HG03442 (cell line): Measurements from ENCODE around the gene SMURF2.
"Not testable (repeated sequence)": the region's sequence is repeated elsewhere in the genome, so short reads cannot be mapped to it uniquely, and the experiment has no call there.

Experiments
- ATAC-seq: cut with Tn5 transposase; IDR thresholded peaks from one replicate; pipeline ENCODE4 v1.9.1; 2021; ENCODE audit warnings: mild to moderate bottlenecking, moderate library complexity; ENCODE audit not compliant: unreplicated experiment

The SMURF2 gene

GRCh38 chr17:64667807-64668721 is 6.0 kb upstream of the SMURF2 start:
- ATAC-seq, result not testable (repeated sequence)

GRCh38 chr17:64664299-64664981 is 2.3 kb upstream of the SMURF2 start:
- ATAC-seq, result not testable (repeated sequence)

- not testable (repeated sequence) for ATAC-seq
Observed at GRCh38 chr17:64663836-64664235, 1.7 kb upstream of the SMURF2 start.

GRCh38 chr17:64662774-64663367 is 764 bp upstream of the SMURF2 start:
- no peak for ATAC-seq

- ATAC-seq, result no peak
Observed at GRCh38 chr17:64661726-64661975, 456 bp downstream of the SMURF2 start.

- ATAC-seq, result not testable (repeated sequence)
Observed at GRCh38 chr17:64660978-64661725, 955 bp downstream of the SMURF2 start.

- not testable (repeated sequence) for ATAC-seq
Observed at GRCh38 chr17:64660195-64660977, 1.7 kb downstream of the SMURF2 start.

GRCh38 chr17:64658931-64659330 is 3.2 kb downstream of the SMURF2 start:
- ATAC-seq, result no peak

GRCh38 chr17:64657610-64658125 is 4.4 kb downstream of the SMURF2 start:
- no peak for ATAC-seq

- no peak for ATAC-seq
Observed at GRCh38 chr17:64655704-64656103, 6.4 kb downstream of the SMURF2 start.

GRCh38 chr17:64653985-64654355 is 8.1 kb downstream of the SMURF2 start:
- ATAC-seq, result no peak

- ATAC-seq, result no peak
Observed at GRCh38 chr17:64653325-64653984, 8.7 kb downstream of the SMURF2 start.

GRCh38 chr17:64651889-64652288 is 10.2 kb downstream of the SMURF2 start:
- ATAC-seq, result no peak

- no peak for ATAC-seq
Observed at GRCh38 chr17:64648234-64648633, 13.9 kb downstream of the SMURF2 start.

- no peak for ATAC-seq
Observed at GRCh38 chr17:64647817-64648216, 14.3 kb downstream of the SMURF2 start.

GRCh38 chr17:64639516-64639915 is 22.6 kb downstream of the SMURF2 start:
- ATAC-seq, result no peak

GRCh38 chr17:64638552-64639203 is 23.4 kb downstream of the SMURF2 start:
- no peak for ATAC-seq

GRCh38 chr17:64635647-64636305 is 26.3 kb downstream of the SMURF2 start:
- peak; percentile 81 for ATAC-seq

- no peak for ATAC-seq
Observed at GRCh38 chr17:64634218-64634617, 27.9 kb downstream of the SMURF2 start.
